Right kidney (tissue), 1 donor: ENCODE measurements around the gene TCP11.
A peak's percentile ranks its signal among the peaks of the same experiment; 100 is the strongest.
"Not testable (repeated sequence)": the region's sequence is repeated elsewhere in the genome, so short reads cannot be mapped to it uniquely, and the experiment has no call there.

Experiments
- DNase-seq: peaks from one replicate; pipeline ENCODE4 v3.0.0-alpha.2; 2016

Gene TCP11

GRCh38 chr6:35146453-35146852, 5.3 kb upstream of the TCP11 start:
- peak; percentile 46 for DNase-seq

GRCh38 chr6:35145757-35146156, 4.6 kb upstream of the TCP11 start:
- no peak for DNase-seq

GRCh38 chr6:35142588-35143569, 1.7 kb upstream of the TCP11 start:
- peak; percentile 31 for DNase-seq

GRCh38 chr6:35140639-35141006, 516 bp downstream of the TCP11 start:
- no peak for DNase-seq

- DNase-seq, result peak; percentile 58
Measured at GRCh38 chr6:35139924-35140638, 1.1 kb downstream of the TCP11 start.

DNA sequence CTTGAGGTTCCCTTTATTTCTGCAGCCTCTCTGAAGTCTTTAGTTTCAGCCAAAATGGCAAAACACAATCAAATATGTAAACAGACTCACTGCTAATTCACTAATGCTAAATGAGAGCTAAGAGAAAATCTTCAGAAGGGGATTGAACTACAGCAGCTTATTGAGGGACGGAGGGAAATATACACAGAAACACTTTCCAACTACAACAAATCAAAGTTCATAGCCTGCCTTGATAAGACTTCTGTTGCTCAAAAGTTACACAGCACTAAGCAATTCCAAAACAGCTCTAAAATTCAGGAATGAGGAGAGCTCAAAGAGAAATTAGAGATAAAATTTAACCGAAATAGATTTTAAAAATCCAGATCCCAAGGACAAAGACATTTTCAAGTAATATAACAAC, 1.7 kb downstream of the TCP11 start:
- no peak for DNase-seq

GRCh38 chr6:35138191-35138590, 2.9 kb downstream of the TCP11 start:
- not testable (repeated sequence) for DNase-seq

GRCh38 chr6:35136185-35136584, 5.0 kb downstream of the TCP11 start:
- no peak for DNase-seq

DNA sequence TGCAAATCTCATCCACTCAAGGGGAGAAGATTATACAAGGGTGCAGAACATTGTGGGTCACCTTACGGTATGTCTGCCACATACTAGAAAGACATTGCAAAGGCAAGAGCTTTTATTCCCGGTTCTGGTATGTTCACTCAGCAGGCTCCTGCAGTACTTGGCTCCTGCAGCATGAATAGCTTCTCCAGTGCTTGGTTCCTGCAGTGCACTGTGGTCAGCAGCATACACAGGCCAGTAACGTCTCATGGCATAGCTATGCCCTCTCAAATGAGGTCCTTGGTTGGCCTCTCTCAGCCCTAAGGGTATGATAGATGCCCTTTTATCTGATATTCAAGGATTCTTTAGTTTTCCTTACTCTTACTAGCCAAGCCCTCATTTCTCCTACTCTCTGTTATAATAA, 12.6 kb downstream of the TCP11 start:
- no peak for DNase-seq

- no peak for DNase-seq
Measured at GRCh38 chr6:35128042-35128441, 13.1 kb downstream of the TCP11 start.

DNA sequence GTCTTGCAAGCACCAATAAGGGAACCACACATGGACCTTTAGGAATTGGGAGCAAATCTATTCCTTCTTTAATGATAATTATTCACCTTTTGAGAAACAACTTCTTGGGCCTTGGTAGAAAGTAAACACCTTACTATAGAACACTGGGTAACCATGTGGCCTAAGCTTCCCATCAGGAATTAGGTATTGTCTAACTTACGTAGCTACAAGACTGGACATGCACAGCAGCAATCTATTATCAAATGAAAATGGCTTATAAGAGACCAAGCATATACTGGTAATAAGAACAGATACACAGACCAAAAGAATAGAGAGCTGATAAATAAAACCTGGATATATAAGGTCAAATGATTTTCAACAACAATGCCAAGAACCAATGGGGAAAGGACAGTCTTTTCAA, 16.8 kb downstream of the TCP11 start:
- DNase-seq, result no peak

GRCh38 chr6:35120746-35121145, 20.4 kb downstream of the TCP11 start:
- DNase-seq, result no peak

GRCh38 chr6:35108309-35108885, 32.7 kb downstream of the TCP11 start:
- DNase-seq, result no peak

DNA sequence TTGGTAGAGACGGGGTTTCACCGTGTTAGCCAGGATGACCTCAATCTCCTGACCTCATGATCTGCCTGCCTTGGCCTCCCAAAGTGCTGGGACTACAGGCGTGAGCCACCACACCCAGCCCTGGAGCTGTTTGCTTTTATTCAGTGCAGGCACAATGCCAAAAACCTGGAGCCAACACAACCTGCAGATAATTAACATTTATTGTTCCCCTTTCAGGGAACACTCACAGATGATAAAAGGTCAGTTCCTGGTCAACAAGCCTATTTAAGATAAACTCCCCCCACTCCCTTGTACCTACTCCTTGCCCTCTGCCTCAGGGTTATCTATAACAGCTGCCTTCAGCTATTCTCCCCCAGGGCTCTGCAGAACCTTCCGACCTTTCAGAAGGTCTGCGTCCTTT, 33.4 kb downstream of the TCP11 start:
- DNase-seq, result not testable (repeated sequence)

DNA sequence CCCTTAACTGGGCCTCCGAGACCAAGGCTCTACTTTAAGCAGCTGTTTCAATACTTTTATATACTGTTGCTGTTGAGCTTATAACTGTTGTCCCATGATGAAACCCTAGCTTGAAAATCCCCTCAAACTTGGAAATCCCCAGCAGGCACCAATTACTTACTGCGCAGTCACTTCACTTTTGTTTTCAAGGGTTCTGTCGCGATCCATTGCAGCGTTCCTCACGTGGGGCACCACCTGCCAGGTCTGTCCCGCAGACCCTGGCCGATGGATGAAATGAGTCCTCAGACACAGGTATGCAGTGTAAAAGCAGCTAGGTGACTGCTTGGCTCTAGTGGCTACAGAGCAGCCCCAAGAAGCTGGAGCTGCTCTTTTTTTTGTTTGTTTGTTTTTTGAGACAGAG, 33.9 kb downstream of the TCP11 start:
- DNase-seq, result not testable (repeated sequence)

- not testable (repeated sequence) for DNase-seq
Measured at GRCh38 chr6:35106061-35106460, 35.1 kb downstream of the TCP11 start.

- no peak for DNase-seq
Measured at GRCh38 chr6:35105078-35105477, 36.1 kb downstream of the TCP11 start.

DNA sequence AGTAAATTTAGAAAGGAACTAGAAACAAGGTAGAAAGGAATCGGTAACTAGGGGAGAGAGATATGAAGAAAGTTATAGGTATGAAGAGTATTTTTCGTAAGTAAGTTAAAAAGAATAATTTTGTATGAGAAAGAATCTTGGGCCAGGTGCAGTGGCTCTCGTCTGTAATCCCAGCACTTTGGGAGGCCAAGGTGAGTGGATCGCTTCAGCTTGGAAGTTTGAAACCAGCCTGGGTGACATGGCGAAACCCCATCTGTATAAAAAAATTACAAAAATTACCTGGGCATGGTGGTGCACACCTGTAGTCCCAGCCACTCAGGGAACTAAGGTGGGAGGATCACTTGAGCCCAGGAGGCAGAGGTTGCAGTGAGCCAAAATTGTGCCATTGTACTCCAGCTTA, 42.0 kb downstream of the TCP11 start:
- no peak for DNase-seq

GRCh38 chr6:35096129-35096862, 44.8 kb downstream of the TCP11 start:
- DNase-seq, result no peak

DNA sequence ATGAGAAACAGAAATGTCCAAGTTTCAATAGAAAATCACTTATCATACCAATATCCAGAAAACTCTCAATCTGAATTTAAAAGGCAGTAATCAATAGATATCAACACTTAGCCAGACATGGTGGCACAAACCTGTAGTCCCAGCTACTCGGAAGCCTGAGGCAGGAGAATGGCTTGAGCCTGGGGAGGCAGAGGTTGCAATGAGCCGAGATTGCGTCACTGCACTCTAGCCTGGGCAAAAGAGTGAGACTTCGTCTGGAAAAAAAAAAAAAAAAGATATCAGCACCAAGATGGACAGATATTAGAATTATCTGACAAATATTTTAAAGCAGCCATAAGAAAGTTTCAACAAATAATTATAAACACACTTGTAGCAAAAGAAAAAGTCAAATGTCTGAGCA, 47.0 kb downstream of the TCP11 start:
- DNase-seq, result no peak

GRCh38 chr6:35093783-35094182, 47.4 kb downstream of the TCP11 start:
- DNase-seq, result no peak

DNA sequence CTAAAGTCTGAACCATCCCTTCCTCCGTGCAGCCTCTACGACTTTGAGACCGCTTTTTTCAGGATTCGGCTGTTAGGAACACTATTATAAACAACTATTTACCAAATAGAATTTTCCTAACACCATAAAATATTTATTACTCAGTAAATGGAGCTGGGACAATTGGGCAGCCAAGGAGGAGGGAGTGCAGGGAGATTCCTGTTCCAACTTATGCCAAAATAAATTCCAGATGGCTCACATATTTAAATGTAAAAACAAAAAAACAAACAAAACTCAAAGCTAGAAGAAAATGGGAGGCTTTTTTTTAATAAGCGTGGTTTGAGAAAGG, 48.1 kb downstream of the TCP11 start:
- no peak for DNase-seq
